ENCODE data around the gene GNG14. TPM values are rescaled to one million over a fixed set of nuclear protein-coding genes. Genes with fewer than 3 reads are reported as not detected.
A peak's percentile ranks its signal among the peaks of the same experiment; 100 is the strongest.

Gene GNG14
- total RNA-seq, 2 experiments from 2014 or later: not detected

DNA sequence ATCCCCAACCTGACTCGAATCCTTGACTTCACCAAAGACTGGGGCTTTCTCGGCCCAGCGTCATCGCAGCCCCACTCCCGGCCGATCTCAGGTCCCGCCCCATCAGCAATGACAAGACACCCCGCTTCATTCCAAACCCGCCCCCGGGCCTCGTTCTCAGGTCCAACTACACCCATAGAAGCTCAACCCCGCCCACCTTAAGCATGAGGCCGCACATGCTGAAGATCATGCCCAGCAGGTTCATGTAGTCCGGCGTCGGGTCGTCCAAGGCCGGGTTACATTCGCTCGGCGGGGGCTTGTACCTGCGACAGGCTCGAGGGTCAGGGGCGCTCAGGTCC lies 18.9 kb upstream of the GNG14 start:
- Mint-ChIP-seq H3K4me1 (ENCODE audit: low read depth) (peaks cover 41% of the 10 kb centered on the region), H3K36me3 (ENCODE audit: low read depth) (peaks cover 46% of the 10 kb centered on the region), H3K9me3 (no peaks in the 10 kb centered on the region), H3K27ac (peak overlapping the region; percentile 100), H3K27me3 (no peaks in the 10 kb centered on the region), H3K4me3 (peak overlapping the region; percentile 99)
- TF ChIP-seq, protein P1, sequence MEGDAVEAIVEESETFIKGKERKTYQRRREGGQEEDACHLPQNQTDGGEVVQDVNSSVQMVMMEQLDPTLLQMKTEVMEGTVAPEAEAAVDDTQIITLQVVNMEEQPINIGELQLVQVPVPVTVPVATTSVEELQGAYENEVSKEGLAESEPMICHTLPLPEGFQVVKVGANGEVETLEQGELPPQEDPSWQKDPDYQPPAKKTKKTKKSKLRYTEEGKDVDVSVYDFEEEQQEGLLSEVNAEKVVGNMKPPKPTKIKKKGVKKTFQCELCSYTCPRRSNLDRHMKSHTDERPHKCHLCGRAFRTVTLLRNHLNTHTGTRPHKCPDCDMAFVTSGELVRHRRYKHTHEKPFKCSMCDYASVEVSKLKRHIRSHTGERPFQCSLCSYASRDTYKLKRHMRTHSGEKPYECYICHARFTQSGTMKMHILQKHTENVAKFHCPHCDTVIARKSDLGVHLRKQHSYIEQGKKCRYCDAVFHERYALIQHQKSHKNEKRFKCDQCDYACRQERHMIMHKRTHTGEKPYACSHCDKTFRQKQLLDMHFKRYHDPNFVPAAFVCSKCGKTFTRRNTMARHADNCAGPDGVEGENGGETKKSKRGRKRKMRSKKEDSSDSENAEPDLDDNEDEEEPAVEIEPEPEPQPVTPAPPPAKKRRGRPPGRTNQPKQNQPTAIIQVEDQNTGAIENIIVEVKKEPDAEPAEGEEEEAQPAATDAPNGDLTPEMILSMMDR (IDR thresholded peaks at IDR 0.05): no peak
- intact Hi-C loops (cut with micrococcal nuclease): loop anchor here (5.0 to 10.0 kb wide), 2 partner anchors 54 to 107 kb away; partner anchors contain the start of genes ZNF490 and ZNF791
- peak; percentile 85 for DNase-seq
- ChIA-PET CTCF (interaction anchor here (0.7 to 3.4 kb wide), 5 partner anchors 10 to 127 kb away, joined by 3 to 12 read pairs (median 4); no protein-coding TSS in a partner anchor), POLR2A (interaction anchor here (0.7 to 4.3 kb wide), 9 partner anchors 9 to 143 kb away, joined by 3 to 29 read pairs (median 5); partner anchors contain the start of genes FBXW9 and TRIR)
- peak; percentile 28 for ATAC-seq

DNA sequence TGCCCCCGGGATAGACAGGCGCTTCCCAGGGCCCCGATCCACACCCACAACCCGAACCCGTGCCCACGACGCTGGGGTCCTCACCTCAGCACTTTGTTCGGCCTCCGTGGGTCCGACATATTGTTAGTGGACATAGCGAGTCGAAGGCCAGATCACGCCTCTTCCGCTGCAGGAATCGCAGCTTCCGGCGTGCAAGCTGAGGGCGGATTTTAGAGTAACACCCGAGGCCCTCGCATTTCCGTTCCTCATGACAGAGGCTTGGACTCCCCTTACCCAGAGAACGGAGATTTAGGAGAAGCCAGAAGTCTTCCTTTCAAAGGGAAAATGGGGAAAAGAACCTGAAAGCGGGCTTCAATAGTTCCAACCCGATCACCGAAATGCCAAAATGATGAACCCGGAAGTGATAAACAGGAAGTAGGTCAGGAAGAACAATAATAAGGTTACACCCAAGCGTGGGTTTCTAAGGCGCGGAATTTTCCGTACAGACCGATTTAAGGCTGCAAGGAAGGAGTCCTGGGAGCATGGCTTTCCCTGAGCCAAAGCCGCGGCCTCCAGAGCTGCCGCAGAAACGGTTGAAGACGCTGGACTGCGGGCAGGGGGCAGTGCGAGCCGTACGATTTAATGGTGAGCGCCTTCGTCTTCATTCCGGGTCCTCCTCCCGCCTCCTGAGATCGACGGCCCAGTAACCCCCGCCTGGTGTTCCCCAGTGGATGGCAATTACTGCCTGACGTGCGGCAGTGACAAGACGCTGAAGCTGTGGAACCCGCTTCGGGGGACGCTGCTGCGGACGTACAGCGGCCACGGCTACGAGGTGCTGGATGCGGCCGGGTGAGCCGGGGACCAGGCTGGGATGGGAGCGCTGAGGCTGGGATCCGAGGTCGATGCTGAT lies 18.3 kb upstream of the GNG14 start:
- Mint-ChIP-seq H3K9me3 (no peaks in the 10 kb centered on the region), H3K36me3 (ENCODE audit: low read depth) (peaks cover 46% of the 10 kb centered on the region), H3K4me1 (ENCODE audit: low read depth) (peaks cover 38% of the 10 kb centered on the region), H3K4me3 (peak overlapping the region; percentile 99), H3K27me3 (no peaks in the 10 kb centered on the region), H3K27ac (peak overlapping the region; percentile 100)
- intact Hi-C loops (cut with micrococcal nuclease): loop anchor here (5.0 to 10.0 kb wide), 2 partner anchors 55 to 107 kb away; partner anchors contain the start of genes ZNF490 and ZNF791
- peak; percentile 79 for DNase-seq
- ATAC-seq: peak; percentile 15
- ChIA-PET CTCF (interaction anchor here (0.7 to 1.6 kb wide), 8 partner anchors 9 to 126 kb away, joined by 3 to 7 read pairs (median 4); no protein-coding TSS in a partner anchor), POLR2A (interaction anchor here (0.7 to 4.3 kb wide), 9 partner anchors 9 to 117 kb away, joined by 4 to 29 read pairs (median 5); partner anchors contain the start of genes DHPS, FBXW9 and TRIR)
- TF ChIP-seq, protein P1 (IDR thresholded peaks at IDR 0.05): no peak

DNA sequence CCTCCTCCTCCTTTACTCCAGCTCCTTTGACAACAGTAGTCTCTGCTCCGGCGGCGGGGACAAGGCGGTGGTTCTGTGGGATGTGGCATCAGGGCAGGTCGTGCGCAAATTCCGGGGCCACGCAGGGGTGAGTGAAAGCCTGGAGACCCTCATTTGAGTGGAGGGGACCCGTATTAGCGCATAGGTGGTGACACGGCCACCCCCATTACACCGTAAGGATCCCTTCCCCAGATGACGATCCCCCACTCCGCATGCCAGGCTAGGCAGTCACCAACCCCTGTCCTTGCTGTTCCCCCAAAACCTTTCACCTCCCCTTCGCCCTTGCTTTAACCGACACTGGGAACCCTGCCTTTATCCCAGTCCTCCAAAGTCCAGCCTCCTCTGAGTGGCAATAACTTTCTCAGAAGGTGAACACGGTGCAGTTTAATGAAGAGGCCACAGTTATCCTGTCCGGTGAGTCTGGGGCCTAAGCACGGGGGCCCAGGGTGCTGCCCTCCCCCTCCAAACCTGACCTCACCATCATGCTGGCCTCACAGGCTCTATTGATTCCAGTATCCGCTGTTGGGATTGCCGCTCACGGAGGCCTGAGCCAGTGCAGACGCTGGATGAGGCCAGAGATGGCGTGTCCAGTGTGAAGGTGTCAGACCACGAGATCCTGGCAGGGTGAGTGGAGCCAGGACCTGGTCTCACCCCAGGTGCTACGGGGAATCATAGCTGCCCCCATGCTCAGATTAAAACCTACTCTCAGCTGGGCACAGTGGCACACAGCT lies 17.5 kb upstream of the GNG14 start:
- TF ChIP-seq, protein P1 (IDR thresholded peaks at IDR 0.05): no peak
- no peaks in the 10 kb centered on the region for H3K27me3 Mint-ChIP-seq
- CTCF ChIA-PET: interaction anchor here (0.8 to 3.5 kb wide), 9 partner anchors 8 to 106 kb away, joined by 3 to 19 read pairs (median 4); partner anchors contain the start of genes FBXW9, ZNF490 and ZNF791
- H3K27ac Mint-ChIP-seq: peak overlapping the region; percentile 100
- intact Hi-C loops (cut with micrococcal nuclease): no loop called here
- H3K9me3 Mint-ChIP-seq: no peaks in the 10 kb centered on the region
- peaks cover 30% of the 10 kb centered on the region for H3K4me1 Mint-ChIP-seq (ENCODE audit: low read depth)
- H3K4me3 Mint-ChIP-seq: peak overlapping the region; percentile 99
- H3K36me3 Mint-ChIP-seq (ENCODE audit: low read depth): peaks cover 44% of the 10 kb centered on the region
- POLR2A ChIA-PET: interaction anchor here (1.1 to 4.3 kb wide), 6 partner anchors 8 to 63 kb away, joined by 4 to 29 read pairs (median 4); partner anchors contain the start of genes DHPS, FBXW9 and TRIR
- DNase-seq (no peak), ATAC-seq (no peak)

DNA sequence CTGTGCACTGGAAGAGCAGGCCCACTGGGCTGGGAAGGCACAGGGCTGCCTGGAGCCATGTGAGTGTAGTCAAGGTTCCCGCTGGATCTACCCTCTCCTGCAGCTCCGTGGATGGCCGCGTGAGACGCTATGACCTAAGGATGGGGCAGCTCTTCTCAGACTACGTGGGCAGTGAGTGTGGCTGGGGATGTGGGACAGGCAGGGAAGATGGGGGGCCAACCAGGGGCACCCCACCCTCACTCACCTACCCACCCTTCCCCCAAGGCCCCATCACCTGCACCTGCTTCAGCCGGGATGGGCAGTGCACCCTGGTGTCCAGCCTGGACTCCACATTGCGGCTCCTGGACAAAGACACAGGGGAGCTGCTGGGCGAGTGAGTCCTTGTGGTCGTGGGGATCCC lies 15.1 kb upstream of the GNG14 start:
- TF ChIP-seq, protein P1 (IDR thresholded peaks at IDR 0.05): no peak
- intact Hi-C loops (cut with micrococcal nuclease): no loop called here
- peaks cover 32% of the 10 kb centered on the region for H3K4me1 Mint-ChIP-seq (ENCODE audit: low read depth)
- POLR2A ChIA-PET: interaction anchor here (0.7 to 2.6 kb wide), 11 partner anchors 9 to 103 kb away, joined by 3 to 17 read pairs (median 4); partner anchors contain the start of genes DHPS, TNPO2 and TRIR
- DNase-seq (no peak), ATAC-seq (no peak)
- no peaks in the 10 kb centered on the region for H3K9me3 Mint-ChIP-seq
- no peaks in the 10 kb centered on the region for H3K27me3 Mint-ChIP-seq
- no peak overlapping the region for H3K27ac Mint-ChIP-seq
- peaks cover 50% of the 10 kb centered on the region for H3K36me3 Mint-ChIP-seq (ENCODE audit: low read depth)
- CTCF ChIA-PET: interaction anchor here (0.9 to 3.5 kb wide), 16 partner anchors 8 to 177 kb away, joined by 3 to 20 read pairs (median 4); partner anchors contain the start of genes DHPS, FBXW9 and TNPO2
- no peak overlapping the region for H3K4me3 Mint-ChIP-seq
